Astrocyte (in vitro differentiated cells and primary cell): ENCODE results near the gene RAET1G. TPM values are rescaled to one million over a fixed set of nuclear protein-coding genes. Genes with fewer than 3 reads are reported as not detected.

Experiments used
- DNase-seq: peaks from one replicate; pipeline ENCODE4 v3.0.0-alpha.2; 2010; ENCODE audit warnings: low read depth
- FAIRE-seq: peaks from 2 replicates; lab custom pipeline; 2011; peaks lifted over from hg19 to GRCh38; lab: Jason Lieb, UNC
- H2AFZ ChIP-seq: 2 replicates; pipeline ENCODE4 v1.6.0; 2012; ENCODE audit warnings: low read depth, low read length, inconsistent platforms
- H3K27ac ChIP-seq: 2 replicates; pipeline ENCODE4 v1.5.1; 2011; ENCODE audit warnings: low read depth, low read length, inconsistent platforms
- H3K27me3 ChIP-seq: 2 replicates; pipeline ENCODE4 v1.6.0; 2011; ENCODE audit warnings: low read length, inconsistent platforms; ENCODE audit not compliant: insufficient read depth
- H3K36me3 ChIP-seq: 2 replicates; pipeline ENCODE4 v1.5.1; 2011; ENCODE audit warnings: low read length, inconsistent platforms; ENCODE audit not compliant: insufficient read depth
- H3K4me1 ChIP-seq: 2 replicates; pipeline ENCODE4 v1.5.1; 2011; ENCODE audit warnings: low read length, inconsistent platforms; ENCODE audit not compliant: insufficient read depth
- H3K4me2 ChIP-seq: 2 replicates; pipeline ENCODE4 v1.6.0; 2012; ENCODE audit warnings: low read length, inconsistent platforms
- H3K4me3 ChIP-seq: 2 replicates; pipeline ENCODE4 v1.5.1; 2011; ENCODE audit warnings: low read depth, mild to moderate bottlenecking, low read length, inconsistent platforms; ENCODE audit not compliant: insufficient read depth
- H3K79me2 ChIP-seq: 2 replicates; pipeline ENCODE4 v1.6.0; 2012; ENCODE audit warnings: mild to moderate bottlenecking, low read length, inconsistent platforms; ENCODE audit not compliant: insufficient read depth
- H3K9ac ChIP-seq: 2 replicates; pipeline ENCODE4 v1.6.0; 2012; ENCODE audit warnings: mild to moderate bottlenecking, low read length, inconsistent platforms
- H3K9me3 ChIP-seq: 2 replicates; pipeline ENCODE4 v1.5.1; 2012; ENCODE audit warnings: low read depth, mild to moderate bottlenecking, low read length, inconsistent platforms; ENCODE audit not compliant: insufficient read depth
- H4K20me1 ChIP-seq: 2 replicates; pipeline ENCODE4 v1.6.0; 2012; ENCODE audit warnings: low read length, inconsistent platforms; ENCODE audit not compliant: insufficient read depth
- H3K27ac Mint-ChIP-seq: one replicate; pipeline ENCODE4 v1.8.0; 2021; ENCODE audit warnings: mild to moderate bottlenecking, mixed read lengths; ENCODE audit not compliant: unreplicated experiment
- H3K27me3 Mint-ChIP-seq: one replicate; pipeline ENCODE4 v1.8.0; 2021; ENCODE audit warnings: low read depth, mixed read lengths; ENCODE audit not compliant: unreplicated experiment
- H3K36me3 Mint-ChIP-seq: one replicate; pipeline ENCODE4 v1.8.0; 2021; ENCODE audit warnings: low read depth, mixed read lengths; ENCODE audit not compliant: unreplicated experiment
- H3K4me1 Mint-ChIP-seq: one replicate; pipeline ENCODE4 v1.8.0; 2021; ENCODE audit warnings: low read depth, mixed read lengths; ENCODE audit not compliant: unreplicated experiment
- H3K4me3 Mint-ChIP-seq: one replicate; pipeline ENCODE4 v1.8.0; 2021; ENCODE audit warnings: mild to moderate bottlenecking, moderate library complexity, mixed read lengths; ENCODE audit not compliant: unreplicated experiment
- H3K9me3 Mint-ChIP-seq: one replicate; pipeline ENCODE4 v1.8.0; 2021; ENCODE audit warnings: mild to moderate bottlenecking, mixed read lengths; ENCODE audit not compliant: unreplicated experiment
- CTCF ChIP-seq: IDR thresholded peaks from 2 replicates; pipeline ENCODE4 v1.5.1; 2011; ENCODE audit warnings: low read depth, mild to moderate bottlenecking, inconsistent platforms, low read length, moderate library complexity; ENCODE audit not compliant: insufficient read depth
- EZH2 ChIP-seq: IDR thresholded peaks from 2 replicates; pipeline ENCODE4 v1.6.1; 2012; ENCODE audit warnings: mild to moderate bottlenecking, low read length, inconsistent platforms; ENCODE audit not compliant: insufficient read depth
- total RNA-seq: library from RNA; stranded (reverse); gene quantifications from 2 replicates; pipeline ENCODE4 v1.2.1, GENCODE V29; 2021

Gene RAET1G
- total RNA-seq, 1 donor from 2014 or later = not detected

DNA sequence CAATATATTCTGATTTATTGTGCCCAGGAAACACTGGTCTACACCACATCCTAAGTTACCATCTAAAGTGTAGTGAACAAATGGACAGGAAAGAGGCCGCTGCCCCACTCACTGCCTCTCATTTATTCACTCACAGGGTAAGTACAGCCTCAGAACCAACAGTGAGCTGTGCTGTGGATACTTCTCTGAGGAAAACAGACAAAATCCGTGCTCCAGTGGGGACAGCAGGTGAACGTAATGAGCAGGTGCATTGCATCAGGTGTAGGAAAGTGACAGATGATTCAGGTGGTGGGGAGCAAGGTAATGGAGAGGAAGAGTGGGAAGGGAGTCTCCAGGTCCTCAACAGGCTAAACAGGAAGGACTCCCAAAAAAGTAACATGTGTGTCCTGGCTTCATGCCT, 10.5 kb upstream of the RAET1G start:
- H3K4me1 Mint-ChIP-seq = peaks cover 3% of the 10 kb centered on the region
- Histone ChIP-seq H3K4me3 (no peak overlapping the region), H3K36me3 (no peaks in the 10 kb centered on the region), H4K20me1 (no peaks in the 10 kb centered on the region), H3K27me3 (peaks cover 75% of the 10 kb centered on the region), H3K4me2 (no peak overlapping the region), H3K9ac (no peak overlapping the region), H3K9me3 (no peaks in the 10 kb centered on the region), H3K27ac (no peak overlapping the region), H3K79me2 (no peaks in the 10 kb centered on the region), H2AFZ (no peak overlapping the region), H3K4me1 (peaks cover 2% of the 10 kb centered on the region)
- DNase-seq (no peak), FAIRE-seq (no peak)
- no peaks in the 10 kb centered on the region for H3K36me3 Mint-ChIP-seq
- peaks cover 3% of the 10 kb centered on the region for H3K9me3 Mint-ChIP-seq
- peaks cover 89% of the 10 kb centered on the region for H3K27me3 Mint-ChIP-seq
- H3K27ac Mint-ChIP-seq = no peak overlapping the region
- no peak overlapping the region for H3K4me3 Mint-ChIP-seq
- no peak for TF ChIP-seq CTCF
- no peak for TF ChIP-seq EZH2

GRCh38 chr6:149933036-149933435, 10.1 kb upstream of the RAET1G start:
- FAIRE-seq = no peak
- Mint-ChIP-seq H3K4me1 (peaks cover 3% of the 10 kb centered on the region), H3K4me3 (no peak overlapping the region), H3K27ac (no peak overlapping the region), H3K36me3 (no peaks in the 10 kb centered on the region), H3K27me3 (peaks cover 90% of the 10 kb centered on the region), H3K9me3 (peaks cover 6% of the 10 kb centered on the region)
- no peak overlapping the region for H3K4me3 ChIP-seq
- peaks cover 71% of the 10 kb centered on the region for H3K27me3 ChIP-seq
- no peak overlapping the region for H3K27ac ChIP-seq
- H3K36me3 ChIP-seq = no peaks in the 10 kb centered on the region
- H3K9ac ChIP-seq = no peak overlapping the region
- no peaks in the 10 kb centered on the region for H3K4me1 ChIP-seq
- H3K9me3 ChIP-seq = no peaks in the 10 kb centered on the region
- no peak overlapping the region for H3K4me2 ChIP-seq
- no peak overlapping the region for H2AFZ ChIP-seq
- TF ChIP-seq EZH2 = no peak
- no peak for TF ChIP-seq CTCF
- DNase-seq = no peak
- H3K79me2 ChIP-seq = no peaks in the 10 kb centered on the region
- H4K20me1 ChIP-seq = no peaks in the 10 kb centered on the region

GRCh38 chr6:149931501-149931900, 8.6 kb upstream of the RAET1G start:
- no peaks in the 10 kb centered on the region for H3K36me3 Mint-ChIP-seq
- H3K4me1 Mint-ChIP-seq = peaks cover 3% of the 10 kb centered on the region
- DNase-seq (no peak), FAIRE-seq (no peak)
- Histone ChIP-seq H3K27me3 (peaks cover 58% of the 10 kb centered on the region), H4K20me1 (no peaks in the 10 kb centered on the region), H3K9ac (no peak overlapping the region), H3K9me3 (no peaks in the 10 kb centered on the region), H3K4me1 (no peaks in the 10 kb centered on the region), H3K79me2 (no peaks in the 10 kb centered on the region), H2AFZ (no peak overlapping the region), H3K27ac (no peak overlapping the region), H3K4me2 (no peak overlapping the region), H3K36me3 (no peaks in the 10 kb centered on the region), H3K4me3 (no peak overlapping the region)
- H3K9me3 Mint-ChIP-seq = peaks cover 6% of the 10 kb centered on the region
- no peak overlapping the region for H3K27ac Mint-ChIP-seq
- TF ChIP-seq CTCF = no peak
- H3K4me3 Mint-ChIP-seq = no peak overlapping the region
- peaks cover 84% of the 10 kb centered on the region for H3K27me3 Mint-ChIP-seq
